ENCODE results near the gene SKAP2. TPM values are rescaled to one million over a fixed set of nuclear protein-coding genes. Genes with fewer than 3 reads are reported as not detected.

Gene SKAP2
- total and polyA plus RNA-seq, 10 of the 15 experiments (the other 5 are each of a cell fraction or from before 2014, with no cell fraction given): 10.9 to 40.6 (median 23.5) TPM

DNA sequence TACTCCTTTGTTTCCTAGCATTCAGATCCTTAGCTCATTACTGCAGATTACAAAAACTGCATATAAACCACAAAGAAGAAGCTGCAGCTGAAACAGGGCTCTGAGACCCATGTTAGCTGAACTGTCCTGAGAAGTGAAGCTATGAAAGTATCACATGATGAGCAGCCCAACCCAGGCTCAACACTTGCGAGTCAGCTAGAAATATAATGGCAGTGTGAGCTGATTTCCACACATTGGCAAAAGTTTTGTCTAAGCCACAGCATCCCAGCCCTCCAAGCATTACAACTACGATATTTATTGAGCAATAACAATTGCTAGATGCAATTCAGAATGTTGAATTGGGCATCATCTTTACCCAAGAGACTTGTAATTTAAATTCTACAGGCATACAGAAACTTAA lies 34.5 kb upstream of the SKAP2 start:
- no peak overlapping the region for H2AFZ ChIP-seq (ENCODE audit: control insufficient read depth, low read depth, low read length)
- ChIA-PET SMC1A (ENCODE audit: uncharacterized antibody, unreplicated experiment) (interaction anchor here (1.3 to 1.4 kb wide), 2 partner anchors 26 to 212 kb away, joined by 3 to 5 read pairs; no protein-coding TSS in a partner anchor), CTCF (interaction anchor here (1.2 kb wide), 1 partner anchor 16 kb away, joined by 3 read pairs; no protein-coding TSS in a partner anchor), RAD21 (ENCODE audit: unreplicated experiment) (no interaction called here), POLR2A (no interaction called here)
- no peak for FAIRE-seq
- ATAC-seq: no peak
- no peak overlapping the region for H3K4me3 ChIP-seq
- H4K20me1 ChIP-seq (ENCODE audit: control insufficient read depth, insufficient read depth): no peaks in the 10 kb centered on the region
- in situ Hi-C loops (cut with MboI) (no loop called here), intact Hi-C loops (cut with micrococcal nuclease; ENCODE audit: unreplicated experiment) (no loop called here)
- H3K4me1 ChIP-seq (ENCODE audit: control insufficient read depth, insufficient read depth, low read length): no peaks in the 10 kb centered on the region
- no peaks in the 10 kb centered on the region for H3K79me2 ChIP-seq (ENCODE audit: control insufficient read depth, insufficient read depth, low read length)
- H3K36me3 ChIP-seq (ENCODE audit: control insufficient read depth in 2 of 2, insufficient read depth in 2 of 2, low read length in 1 of 2): no peaks in the 10 kb centered on the region
- no peak overlapping the region for H3K27ac ChIP-seq (ENCODE audit: control insufficient read depth, insufficient read depth)
- no peak overlapping the region for H3K9ac ChIP-seq (ENCODE audit: control insufficient read depth, insufficient read depth, low read length)
- no peaks in the 10 kb centered on the region for H3K9me3 ChIP-seq (replicated peaks; ENCODE audit: control insufficient read depth, insufficient read depth, low read length)
- no peak overlapping the region for H3K4me2 ChIP-seq (ENCODE audit: control insufficient read depth, insufficient read depth)
- WGBS (ENCODE audit: insufficient coverage, insufficient replicate concordance, low lambda C conversion rate, missing lambda C conversion rate): 13% methylated on average over 2 of the region's 2 CpGs
- no peak for TF ChIP-seq NRF1 (conservative IDR thresholded peaks at IDR 0.05; ENCODE audit: low read depth, low read length)
- no peak for TF ChIP-seq SIX5 (IDR thresholded peaks at IDR 0.05; ENCODE audit: low read depth, low read length, severe bottlenecking)
- no peak for TF ChIP-seq ZBTB33 (IDR thresholded peaks at IDR 0.05)
- no peak for TF ChIP-seq RFX5 (IDR thresholded peaks at IDR 0.05; ENCODE audit: low read depth, low read length)
- no peak for TF ChIP-seq POLR2AphosphoS2 (IDR thresholded peaks at IDR 0.05; ENCODE audit: low read depth, low read length)
- TF ChIP-seq BMI1 (IDR thresholded peaks at IDR 0.05; ENCODE audit: borderline replicate concordance): no peak
- BruUV-seq (replicated peaks): no TSS peak
- no peak for DNase-seq (ENCODE audit: low read depth, low spot score)
- H3K27me3 ChIP-seq (replicated peaks in 1 of 2; ENCODE audit: control insufficient read depth in 2 of 2, insufficient read depth in 2 of 2, low read length in 1 of 2): no peaks in the 10 kb centered on the region

DNA sequence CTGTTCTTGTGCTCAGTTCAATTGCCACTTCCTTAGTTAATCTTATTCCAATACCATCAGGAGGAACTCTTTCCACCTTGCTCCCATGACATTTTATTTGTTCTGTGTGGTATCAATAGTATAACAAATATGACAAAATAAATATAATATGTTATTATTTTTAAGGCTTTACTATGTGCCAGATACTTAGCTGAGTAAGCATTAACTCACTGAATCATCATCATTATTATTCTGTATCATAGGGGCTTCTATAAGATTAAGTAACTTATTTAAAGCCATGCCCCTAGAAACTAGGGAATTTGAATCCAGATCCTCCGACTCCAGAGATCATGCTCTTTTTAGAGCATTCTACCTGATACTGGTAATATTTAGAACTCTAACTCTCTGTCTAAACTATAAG lies 33.5 kb upstream of the SKAP2 start:
- POLR2A ChIA-PET: no interaction called here

More for the DNA sequence above, 33.5 kb upstream of the SKAP2 start:
- no peaks in the 10 kb centered on the region for H3K27me3 ChIP-seq (replicated peaks in 1 of 2; ENCODE audit: control insufficient read depth in 2 of 2, insufficient read depth in 2 of 2, low read length in 1 of 2)
- BruUV-seq (replicated peaks): no TSS peak
- no peak overlapping the region for H3K9ac ChIP-seq (ENCODE audit: control insufficient read depth, insufficient read depth, low read length)
- ATAC-seq (no peak), FAIRE-seq (no peak), DNase-seq (ENCODE audit: low read depth, low spot score) (no peak)
- ChIA-PET RAD21 (ENCODE audit: unreplicated experiment) (no interaction called here), SMC1A (ENCODE audit: uncharacterized antibody, unreplicated experiment) (no interaction called here), CTCF (no interaction called here)
- H3K9me3 ChIP-seq (replicated peaks; ENCODE audit: control insufficient read depth, insufficient read depth, low read length): no peaks in the 10 kb centered on the region
- no peaks in the 10 kb centered on the region for H3K36me3 ChIP-seq (ENCODE audit: control insufficient read depth in 2 of 2, insufficient read depth in 2 of 2, low read length in 1 of 2)
- H3K4me2 ChIP-seq (ENCODE audit: control insufficient read depth, insufficient read depth): no peak overlapping the region
- no peak overlapping the region for H2AFZ ChIP-seq (ENCODE audit: control insufficient read depth, low read depth, low read length)
- H4K20me1 ChIP-seq (ENCODE audit: control insufficient read depth, insufficient read depth): no peaks in the 10 kb centered on the region
- no peaks in the 10 kb centered on the region for H3K4me1 ChIP-seq (ENCODE audit: control insufficient read depth, insufficient read depth, low read length)
- intact Hi-C loops (cut with micrococcal nuclease; ENCODE audit: unreplicated experiment): no loop called here
- in situ Hi-C loops (cut with MboI): no loop called here
- H3K27ac ChIP-seq (ENCODE audit: control insufficient read depth, insufficient read depth): no peak overlapping the region
- TF ChIP-seq ZBTB33 (IDR thresholded peaks at IDR 0.05): no peak
- TF ChIP-seq MTA2 (IDR thresholded peaks at IDR 0.05; ENCODE audit: low read depth): no peak
- TF ChIP-seq RB1 (IDR thresholded peaks at IDR 0.05; ENCODE audit: borderline replicate concordance): no peak
- TF ChIP-seq NRF1 (conservative IDR thresholded peaks at IDR 0.05; ENCODE audit: low read depth, low read length): no peak
- H3K79me2 ChIP-seq (ENCODE audit: control insufficient read depth, insufficient read depth, low read length): no peaks in the 10 kb centered on the region
- 85% methylated on average over 1 of the region's 1 CpG for WGBS (ENCODE audit: insufficient coverage, insufficient replicate concordance, low lambda C conversion rate, missing lambda C conversion rate)
- no peak overlapping the region for H3K4me3 ChIP-seq

All from GM12878 (cell line).